Measurements from ENCODE around the gene SMARCB1.

SMARCB1 gene

DNA sequence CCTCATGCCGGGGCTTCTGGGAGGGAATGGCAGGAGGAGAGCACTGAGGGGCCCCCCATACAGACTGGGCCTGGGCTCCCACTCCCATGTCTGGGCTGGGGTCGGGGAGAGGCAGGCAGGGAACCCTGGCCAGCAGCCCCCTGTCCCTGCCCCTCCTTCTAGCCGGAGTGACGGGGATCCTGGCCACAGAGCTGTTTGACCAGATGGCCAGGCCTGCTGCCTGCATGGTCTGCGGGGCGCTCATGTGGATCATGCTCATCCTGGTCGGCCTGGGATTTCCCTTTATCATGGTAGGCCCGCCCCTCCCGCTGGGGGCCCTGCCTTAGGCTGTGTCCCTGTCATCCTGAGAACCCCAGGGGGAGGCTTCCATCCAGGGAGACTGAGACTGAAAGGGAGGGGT lies 97.4 kb downstream of the SMARCB1 start:
- DNase-seq (ENCODE audit: low read depth) = no peak

Measured in stimulated activated CD8-positive, alpha-beta memory T cell treated with anti-CD3 and anti-CD28 coated beads, Interleukin-4, amount 100 ng/mL, for 24 hours (primary cell).